Brain microvascular endothelial cell (primary cell): ENCODE measurements around the gene LRTM1.

ENCODE experiments used
- DNase-seq: peaks from one replicate; pipeline ENCODE4 v3.0.0-alpha.2; 2020
- H3K27ac ChIP-seq: fragments of 250-450 bp; sonication (Bioruptor Pico); 2 replicates; pipeline ENCODE4 v1.5.1; 2020; ENCODE audit warnings: mild to moderate bottlenecking, moderate library complexity
- H3K27me3 ChIP-seq: fragments of 250-450 bp; sonication (Bioruptor Pico); replicated peaks from 2 replicates; pipeline ENCODE4 v1.5.1; 2020; ENCODE audit warnings: mild to moderate bottlenecking
- H3K36me3 ChIP-seq: fragments of 250-450 bp; sonication (Bioruptor Pico); replicated peaks from 2 replicates; pipeline ENCODE4 v1.5.1; 2020; ENCODE audit warnings: mild to moderate bottlenecking
- H3K4me3 ChIP-seq: 2 replicates; pipeline ENCODE4 v1.5.1; 2011; ENCODE audit warnings: low read depth, mild to moderate bottlenecking, control low read depth, low read length, moderate library complexity
- in situ Hi-C: cut with HindIII; loops from 2 replicates; pipeline ENCODE4 v1.10.0; 2017; ENCODE audit warnings: low sequenced_read_pairs, low pct_ligation_motif_present
- TF ChIP-seq, protein P1 (sequence below): IDR thresholded peaks from 2 replicates; pipeline ENCODE4 v1.5.1; 2011; ENCODE audit warnings: low read depth, mild to moderate bottlenecking, moderate library complexity, low read length, control low read depth, inconsistent platforms; ENCODE audit errors: missing control alignments

Gene LRTM1

DNA sequence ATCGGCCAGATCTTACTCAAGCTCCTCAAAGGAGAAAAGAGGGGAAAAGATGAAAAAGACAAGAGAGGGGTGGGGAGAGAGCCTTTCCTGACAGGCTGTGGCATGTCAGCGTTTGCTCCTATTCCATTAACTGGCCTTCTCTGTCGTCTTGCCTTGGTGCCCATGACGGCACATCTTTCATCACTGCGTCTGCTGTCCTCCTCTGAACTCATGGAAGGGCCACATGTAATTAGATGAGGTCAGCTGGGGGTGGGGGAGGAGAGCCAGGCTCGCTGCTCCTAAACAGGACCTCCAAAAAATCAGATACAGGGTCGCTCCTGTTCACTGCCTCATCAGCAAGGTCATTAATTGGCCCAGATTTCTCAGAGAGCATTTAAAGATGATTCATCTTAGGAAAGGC, 49.7 kb downstream of the LRTM1 start:
- TF ChIP-seq, protein P1, sequence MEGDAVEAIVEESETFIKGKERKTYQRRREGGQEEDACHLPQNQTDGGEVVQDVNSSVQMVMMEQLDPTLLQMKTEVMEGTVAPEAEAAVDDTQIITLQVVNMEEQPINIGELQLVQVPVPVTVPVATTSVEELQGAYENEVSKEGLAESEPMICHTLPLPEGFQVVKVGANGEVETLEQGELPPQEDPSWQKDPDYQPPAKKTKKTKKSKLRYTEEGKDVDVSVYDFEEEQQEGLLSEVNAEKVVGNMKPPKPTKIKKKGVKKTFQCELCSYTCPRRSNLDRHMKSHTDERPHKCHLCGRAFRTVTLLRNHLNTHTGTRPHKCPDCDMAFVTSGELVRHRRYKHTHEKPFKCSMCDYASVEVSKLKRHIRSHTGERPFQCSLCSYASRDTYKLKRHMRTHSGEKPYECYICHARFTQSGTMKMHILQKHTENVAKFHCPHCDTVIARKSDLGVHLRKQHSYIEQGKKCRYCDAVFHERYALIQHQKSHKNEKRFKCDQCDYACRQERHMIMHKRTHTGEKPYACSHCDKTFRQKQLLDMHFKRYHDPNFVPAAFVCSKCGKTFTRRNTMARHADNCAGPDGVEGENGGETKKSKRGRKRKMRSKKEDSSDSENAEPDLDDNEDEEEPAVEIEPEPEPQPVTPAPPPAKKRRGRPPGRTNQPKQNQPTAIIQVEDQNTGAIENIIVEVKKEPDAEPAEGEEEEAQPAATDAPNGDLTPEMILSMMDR: no peak

DNA sequence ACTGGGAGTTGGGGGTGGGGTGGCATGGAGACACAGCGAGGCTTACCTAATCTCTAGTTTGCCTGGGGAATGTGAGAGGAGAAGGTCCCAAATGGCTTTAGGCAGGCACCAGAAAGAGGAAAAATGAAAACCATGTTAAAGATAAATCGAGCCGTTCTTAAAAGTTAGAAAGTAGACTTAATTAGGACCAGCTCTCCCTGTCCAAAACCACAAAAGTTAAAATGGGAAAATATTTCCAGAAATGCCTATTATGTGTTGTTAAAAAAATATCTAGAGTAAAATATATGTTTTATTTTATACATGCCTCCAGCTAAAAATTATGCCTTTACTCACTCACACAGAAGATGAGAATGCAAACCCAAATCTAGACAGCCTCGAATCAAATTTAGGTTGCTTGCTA, 50.1 kb downstream of the LRTM1 start:
- Histone ChIP-seq H3K27me3 (no peaks in the 10 kb centered on the region), H3K27ac (no peak overlapping the region), H3K4me3 (no peak overlapping the region), H3K36me3 (no peaks in the 10 kb centered on the region)
- in situ Hi-C loops: no loop called here
- no peak for DNase-seq
- TF ChIP-seq, protein P1: no peak

More for the DNA sequence above, 49.7 kb downstream of the LRTM1 start:
- in situ Hi-C loops: no loop called here
- no peak for DNase-seq
- Histone ChIP-seq H3K36me3 (no peaks in the 10 kb centered on the region), H3K27ac (no peak overlapping the region), H3K4me3 (no peak overlapping the region), H3K27me3 (no peaks in the 10 kb centered on the region)

GRCh38 chr3:54876694-54877093, 51.2 kb downstream of the LRTM1 start:
- Histone ChIP-seq H3K27ac (no peak overlapping the region), H3K36me3 (no peaks in the 10 kb centered on the region), H3K27me3 (no peaks in the 10 kb centered on the region), H3K4me3 (no peak overlapping the region)
- no peak for DNase-seq
- TF ChIP-seq, protein P1: no peak
- in situ Hi-C loops: no loop called here

DNA sequence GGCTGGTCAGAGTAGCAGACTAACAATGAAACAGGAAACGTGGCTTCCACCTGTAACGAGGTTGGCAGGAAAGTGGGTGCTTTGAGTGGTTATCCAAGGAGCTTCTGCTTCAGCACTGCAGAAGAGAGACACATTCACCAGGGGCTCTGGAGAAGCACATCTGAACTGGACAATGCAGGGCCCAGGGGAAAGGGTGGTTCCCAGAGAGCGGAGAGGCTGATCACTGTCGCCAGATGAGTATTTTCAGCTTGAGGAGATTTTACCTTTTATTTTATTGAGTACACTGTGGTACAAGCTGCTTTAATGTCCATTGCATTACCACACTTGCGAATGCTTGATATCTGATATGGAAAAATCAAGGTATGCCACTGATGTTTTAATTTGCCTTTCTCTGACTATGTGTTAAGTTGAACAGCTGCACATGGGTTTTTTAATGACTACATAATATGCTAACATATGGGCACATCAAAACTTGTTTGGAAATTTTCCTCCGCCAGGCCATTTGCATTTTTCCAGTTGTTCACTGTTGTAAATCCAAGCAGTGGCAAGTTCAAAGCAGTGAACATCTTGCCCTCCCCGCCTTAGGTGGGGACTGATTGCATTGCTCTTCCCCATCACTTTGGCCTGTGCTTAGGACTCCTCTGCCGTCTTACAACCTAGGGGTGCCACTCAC, 52.1 kb downstream of the LRTM1 start:
- TF ChIP-seq, protein P1: no peak
- Histone ChIP-seq H3K27ac (no peak overlapping the region), H3K27me3 (no peaks in the 10 kb centered on the region), H3K36me3 (no peaks in the 10 kb centered on the region), H3K4me3 (no peak overlapping the region)
- in situ Hi-C loops: no loop called here
- DNase-seq: no peak

DNA sequence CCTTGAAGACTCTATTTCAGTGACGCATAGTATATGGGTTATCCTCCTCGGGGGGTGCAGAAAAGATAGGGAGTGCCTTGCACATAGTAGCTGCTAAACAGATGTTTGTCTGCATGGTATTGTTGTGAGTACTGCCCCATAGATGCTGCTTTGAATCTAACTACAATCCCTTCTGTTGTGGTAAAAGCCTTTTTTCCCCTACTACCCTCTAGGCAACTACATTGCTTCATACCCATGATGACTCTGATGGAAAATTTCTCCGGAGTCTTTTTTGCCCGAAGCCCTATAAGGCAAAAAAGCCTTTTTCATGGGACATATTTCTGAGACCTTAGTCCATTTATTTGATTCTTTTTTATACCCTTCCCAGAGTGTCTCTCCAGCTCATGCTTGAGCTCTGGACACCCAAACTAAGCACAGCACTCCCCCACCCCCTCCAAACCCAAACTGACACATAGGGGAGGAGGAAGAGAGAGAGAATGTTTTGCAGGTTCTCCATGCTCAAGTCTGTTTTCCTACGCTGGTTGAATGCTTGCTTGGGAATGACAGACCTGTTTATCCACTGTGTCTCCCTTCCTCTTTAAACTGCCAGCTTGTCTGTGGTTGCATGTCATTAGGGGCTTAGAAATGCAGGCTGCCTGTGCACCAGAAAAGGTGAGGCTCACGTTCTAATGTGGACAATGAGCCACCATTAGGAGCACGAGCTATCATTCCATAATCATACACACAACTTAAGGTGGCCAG, 52.9 kb downstream of the LRTM1 start:
- in situ Hi-C loops: loop anchor here (25.0 kb wide), 1 partner anchor 612 kb away; the partner anchor contains the start of gene WNT5A
- TF ChIP-seq, protein P1: no peak

More for the DNA sequence above, 52.9 kb downstream of the LRTM1 start:
- H3K27ac ChIP-seq: no peak overlapping the region
- H3K36me3 ChIP-seq: no peaks in the 10 kb centered on the region
- no peak for DNase-seq
- no peak overlapping the region for H3K4me3 ChIP-seq
- H3K27me3 ChIP-seq: no peaks in the 10 kb centered on the region
